ENCODE data around the gene CD320.

- TF ChIP-seq, protein P1, sequence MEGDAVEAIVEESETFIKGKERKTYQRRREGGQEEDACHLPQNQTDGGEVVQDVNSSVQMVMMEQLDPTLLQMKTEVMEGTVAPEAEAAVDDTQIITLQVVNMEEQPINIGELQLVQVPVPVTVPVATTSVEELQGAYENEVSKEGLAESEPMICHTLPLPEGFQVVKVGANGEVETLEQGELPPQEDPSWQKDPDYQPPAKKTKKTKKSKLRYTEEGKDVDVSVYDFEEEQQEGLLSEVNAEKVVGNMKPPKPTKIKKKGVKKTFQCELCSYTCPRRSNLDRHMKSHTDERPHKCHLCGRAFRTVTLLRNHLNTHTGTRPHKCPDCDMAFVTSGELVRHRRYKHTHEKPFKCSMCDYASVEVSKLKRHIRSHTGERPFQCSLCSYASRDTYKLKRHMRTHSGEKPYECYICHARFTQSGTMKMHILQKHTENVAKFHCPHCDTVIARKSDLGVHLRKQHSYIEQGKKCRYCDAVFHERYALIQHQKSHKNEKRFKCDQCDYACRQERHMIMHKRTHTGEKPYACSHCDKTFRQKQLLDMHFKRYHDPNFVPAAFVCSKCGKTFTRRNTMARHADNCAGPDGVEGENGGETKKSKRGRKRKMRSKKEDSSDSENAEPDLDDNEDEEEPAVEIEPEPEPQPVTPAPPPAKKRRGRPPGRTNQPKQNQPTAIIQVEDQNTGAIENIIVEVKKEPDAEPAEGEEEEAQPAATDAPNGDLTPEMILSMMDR (conservative IDR thresholded peaks at IDR 0.05; ENCODE audit: low read depth, low read length): no peak
- no peak for TF ChIP-seq EZH2 (IDR thresholded peaks at IDR 0.05; ENCODE audit: borderline replicate concordance, low read depth, low read length, poor library complexity, severe bottlenecking)
Measured at GRCh38 chr19:8307965-8308866, at the start of gene CD320.

All from A673 (cell line).